Stomach (tissue), 9 donors: ENCODE results near the gene ARFGEF3. TPM values are rescaled to one million over a fixed set of nuclear protein-coding genes. Genes with fewer than 3 reads are reported as not detected.

Source experiments
- DNase-seq, 2 donors: peaks; one replicate each; pipeline versions ENCODE4 v3.0.0 to v3.0.0-alpha.2; 2013 to 2019
- H3K27ac ChIP-seq, 5 donors: fragments of 200-600 bp in 4 of 5; sonication (generic) in 4 of 5; one replicate each; pipeline ENCODE4 v1.5.1; 2013 to 2019; ENCODE audit warnings: mild to moderate bottlenecking in 1 of 5, moderate library complexity in 1 of 5
- H3K27me3 ChIP-seq, 3 donors: fragments of 200-600 bp; sonication (generic); one replicate each; pipeline ENCODE4 v1.5.1; 2017 to 2019; ENCODE audit warnings: mixed run types in 1 of 3
- H3K36me3 ChIP-seq, 4 donors: fragments of 200-600 bp; sonication (generic); 1 replicate in 3 of 4; 2 replicates in 1 of 4; pipeline ENCODE4 v1.5.1; 2016 to 2019
- H3K4me1 ChIP-seq, 4 donors: fragments of 200-600 bp; sonication (generic); one replicate each; pipeline ENCODE4 v1.5.1; 2016 to 2019
- H3K4me3 ChIP-seq, 4 donors: fragments of 200-600 bp; sonication (generic) in 3 of 4; one replicate each; pipeline ENCODE4 v1.5.1; 2016 to 2019; ENCODE audit warnings: mild to moderate bottlenecking in 1 of 4
- H3K9me3 ChIP-seq, 4 donors: fragments of 200-600 bp; sonication (generic); one replicate each; pipeline ENCODE4 v1.5.1; 2016 to 2019
- EP300 ChIP-seq: sonication (generic); formaldehyde crosslinking; IDR thresholded peaks from one replicate; pipeline ENCODE4 v1.6.1; 2017; ENCODE audit warnings: antibody characterized with exemption
- POLR2A ChIP-seq, 4 donors: fragments of 450-650 bp; IDR thresholded peaks; one replicate each; pipeline ENCODE4 v1.6.1; 2016; ENCODE audit warnings: antibody characterized with exemption in 4 of 4, control low read depth in 2 of 4, mild to moderate bottlenecking in 1 of 4, moderate library complexity in 1 of 4
- POLR2AphosphoS5 ChIP-seq, 3 donors: sonication (generic); formaldehyde crosslinking; IDR thresholded peaks; one replicate each; pipeline ENCODE4 v1.6.1; 2016; ENCODE audit warnings: antibody characterized with exemption in 3 of 3
- WGBS, 5 donors: extraction: QIAGEN DNeasy Blood & Tissue Kit in 3 of 5; methylation state at CpG; one replicate each; pipeline versions ENCODE4 v1.1.5 to v1.1.7; 2013 to 2018; 5-methylcytosine and 5-hydroxymethylcytosine counted together
- intact Hi-C: fragments of 100-400 bp; cut with DNase I; formaldehyde crosslinking; loops from one replicate; pipeline ENCODE4 v1.15.1; 2023; ENCODE audit warnings: low total_unique reads
- polyA plus RNA-seq, 3 donors: library from polyadenylated mRNA; stranded (reverse); fragments of 200-250 nt; gene quantifications; one replicate each; pipeline ENCODE4 v1.2.3, GENCODE V29; 2013
- total RNA-seq, 5 donors: library from RNA; depleted of rRNA; stranded (reverse); fragments of >200 nt; gene quantifications; one replicate each; pipeline versions ENCODE4 v1.1.0 to v1.2.3, GENCODE V29; 2014 to 2016
- TF ChIP-seq, protein P1 (sequence below), 7 experiments: fragments of 450-650 bp in 4 of 7; fragments of 200-600 bp in 3 of 7; sonication (generic) in 3 of 7; IDR thresholded peaks; one replicate each; pipeline ENCODE4 v1.5.1; 2016 to 2019; ENCODE audit warnings: antibody characterized with exemption in 7 of 7, control low read depth in 2 of 7, mild to moderate bottlenecking in 1 of 7
- donor health status: healthy with polysubstance abuse.
- donor health status: Bipolar disorder and iron deficiency.
- donor health status: healthy.

The ARFGEF3 gene
- total and polyA plus RNA-seq, 8 donors = 3.2 to 44.6 (median 13.2) TPM

DNA sequence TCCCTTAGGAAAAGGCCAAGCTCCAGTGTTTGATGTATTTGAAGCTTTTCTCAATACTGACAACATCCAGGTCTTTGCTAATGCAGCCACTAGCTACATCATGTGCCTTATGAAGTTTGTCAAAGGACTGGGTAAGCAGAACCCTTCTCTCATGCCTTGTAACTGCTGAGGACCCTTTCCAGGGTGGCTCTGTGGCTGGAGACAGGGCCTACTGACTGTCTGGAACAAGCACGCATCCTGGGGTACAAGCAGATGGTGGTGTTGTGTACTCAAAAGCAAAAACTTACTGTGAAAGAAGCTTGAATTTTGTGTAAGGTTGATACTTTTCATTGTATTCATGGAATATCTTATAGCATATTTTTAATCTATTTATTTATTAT lies 147.0 kb downstream of the ARFGEF3 start:
- no peak overlapping the region for H3K4me3 ChIP-seq
- no peaks in the 10 kb centered on the region for H3K27me3 ChIP-seq
- 88 to 97% (median 90%) methylated on average over 1 of the region's 1 CpG for WGBS, 5 donors
- H3K36me3 ChIP-seq = peaks cover 0 to 33% (median 11%) of the 10 kb centered on the region in 4 donors
- no peaks in the 10 kb centered on the region for H3K9me3 ChIP-seq
- H3K27ac ChIP-seq = no peak overlapping the region
- TF ChIP-seq POLR2A (IDR thresholded peaks at IDR 0.05) (no peak), EP300 (no peak), POLR2AphosphoS5 (IDR thresholded peaks at IDR 0.05) (no peak)
- TF ChIP-seq, protein P1, sequence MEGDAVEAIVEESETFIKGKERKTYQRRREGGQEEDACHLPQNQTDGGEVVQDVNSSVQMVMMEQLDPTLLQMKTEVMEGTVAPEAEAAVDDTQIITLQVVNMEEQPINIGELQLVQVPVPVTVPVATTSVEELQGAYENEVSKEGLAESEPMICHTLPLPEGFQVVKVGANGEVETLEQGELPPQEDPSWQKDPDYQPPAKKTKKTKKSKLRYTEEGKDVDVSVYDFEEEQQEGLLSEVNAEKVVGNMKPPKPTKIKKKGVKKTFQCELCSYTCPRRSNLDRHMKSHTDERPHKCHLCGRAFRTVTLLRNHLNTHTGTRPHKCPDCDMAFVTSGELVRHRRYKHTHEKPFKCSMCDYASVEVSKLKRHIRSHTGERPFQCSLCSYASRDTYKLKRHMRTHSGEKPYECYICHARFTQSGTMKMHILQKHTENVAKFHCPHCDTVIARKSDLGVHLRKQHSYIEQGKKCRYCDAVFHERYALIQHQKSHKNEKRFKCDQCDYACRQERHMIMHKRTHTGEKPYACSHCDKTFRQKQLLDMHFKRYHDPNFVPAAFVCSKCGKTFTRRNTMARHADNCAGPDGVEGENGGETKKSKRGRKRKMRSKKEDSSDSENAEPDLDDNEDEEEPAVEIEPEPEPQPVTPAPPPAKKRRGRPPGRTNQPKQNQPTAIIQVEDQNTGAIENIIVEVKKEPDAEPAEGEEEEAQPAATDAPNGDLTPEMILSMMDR (IDR thresholded peaks at IDR 0.05) = no peak
- peaks cover 10 to 32% (median 23%) of the 10 kb centered on the region in 4 donors for H3K4me1 ChIP-seq
- intact Hi-C loops = no loop called here
- no peak for DNase-seq

DNA sequence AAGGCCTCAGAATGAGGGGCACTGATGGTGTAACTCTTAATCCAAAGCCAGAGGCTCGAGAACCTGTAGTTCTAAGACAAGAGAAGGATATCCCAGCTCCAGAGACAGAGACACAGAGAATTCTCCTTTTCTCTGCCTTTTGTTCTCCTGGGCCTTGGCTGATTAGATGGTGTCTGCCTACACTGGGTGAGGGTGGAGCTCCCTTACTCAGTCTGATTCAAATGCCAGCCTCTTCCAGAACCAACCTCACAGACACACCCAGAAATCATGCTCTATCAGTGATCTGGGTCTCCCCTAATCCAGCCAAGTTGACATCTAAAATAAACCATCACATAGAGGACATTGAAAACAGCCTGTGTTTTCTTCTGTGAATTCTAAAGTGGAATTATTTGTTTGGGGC lies 148.0 kb downstream of the ARFGEF3 start:
- H3K36me3 ChIP-seq = peaks cover 4 to 37% (median 18%) of the 10 kb centered on the region in 4 donors
- no peak for DNase-seq
- H3K4me3 ChIP-seq = no peak overlapping the region
- H3K9me3 ChIP-seq = no peaks in the 10 kb centered on the region
- H3K27ac ChIP-seq = no peak overlapping the region
- WGBS, 5 donors = 71 to 89% (median 83%) methylated on average over 1 of the region's 1 CpG
- intact Hi-C loops = no loop called here
- TF ChIP-seq POLR2AphosphoS5 (IDR thresholded peaks at IDR 0.05) = no peak
- TF ChIP-seq POLR2A (IDR thresholded peaks at IDR 0.05) = no peak
- no peak for TF ChIP-seq EP300
- TF ChIP-seq, protein P1 (IDR thresholded peaks at IDR 0.05) = no peak
- peaks cover 10 to 32% (median 23%) of the 10 kb centered on the region in 4 donors for H3K4me1 ChIP-seq
- no peaks in the 10 kb centered on the region for H3K27me3 ChIP-seq

DNA sequence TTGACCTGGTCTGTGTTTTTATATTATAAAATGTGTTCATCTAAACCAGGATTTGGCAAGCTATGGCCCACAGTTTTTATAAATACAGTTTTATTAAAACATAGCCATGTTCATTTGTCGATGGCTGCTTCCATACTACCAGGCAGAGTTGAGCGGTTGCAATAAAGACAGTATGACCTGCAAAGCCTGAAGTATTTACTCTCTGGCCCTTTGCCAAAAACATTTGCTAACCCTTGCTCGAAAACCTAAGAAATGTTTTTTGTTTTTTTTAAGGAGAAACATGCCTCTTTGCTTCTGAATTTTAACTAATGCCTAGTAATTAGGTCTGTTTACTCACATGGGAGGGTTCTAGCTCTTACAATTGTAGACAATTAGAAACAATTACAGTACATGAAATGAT lies 148.6 kb downstream of the ARFGEF3 start:
- TF ChIP-seq, protein P1 (IDR thresholded peaks at IDR 0.05) = no peak
- TF ChIP-seq EP300 (no peak), POLR2AphosphoS5 (IDR thresholded peaks at IDR 0.05) (no peak), POLR2A (IDR thresholded peaks at IDR 0.05) (no peak)
- H3K27ac ChIP-seq = no peak overlapping the region
- 16 to 37% (median 29%) methylated on average over 3 of the region's 3 CpGs for WGBS, 5 donors
- no peaks in the 10 kb centered on the region for H3K9me3 ChIP-seq
- H3K36me3 ChIP-seq = peaks cover 4 to 38% (median 18%) of the 10 kb centered on the region in 4 donors
- H3K4me1 ChIP-seq = peaks cover 10 to 32% (median 23%) of the 10 kb centered on the region in 4 donors
- intact Hi-C loops = no loop called here
- no peaks in the 10 kb centered on the region for H3K27me3 ChIP-seq
- DNase-seq = peak in 1 of 2 donors; percentile 72
- no peak overlapping the region for H3K4me3 ChIP-seq

DNA sequence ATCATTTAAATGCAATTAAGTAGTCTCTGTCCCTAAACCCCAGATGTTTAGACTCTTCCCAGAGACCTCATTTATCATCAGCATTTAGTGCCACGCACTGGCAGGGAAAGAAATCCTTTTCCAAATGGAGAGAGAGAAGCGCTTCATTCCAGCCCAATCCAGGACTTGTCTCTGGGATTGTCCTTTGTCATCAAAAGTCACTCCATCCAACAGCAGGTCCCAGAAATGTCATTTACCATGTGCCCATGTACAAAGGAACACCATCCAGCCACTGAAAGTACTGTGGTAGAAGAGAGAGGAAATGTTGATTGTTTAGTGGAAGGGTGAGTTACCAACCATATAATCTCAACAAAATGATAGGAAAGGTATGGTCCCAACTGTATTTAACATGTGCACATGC lies 149.1 kb downstream of the ARFGEF3 start:
- no peak for DNase-seq
- Histone ChIP-seq H3K4me3 (no peak overlapping the region), H3K4me1 (peaks cover 10 to 32% (median 23%) of the 10 kb centered on the region in 4 donors), H3K36me3 (peaks cover 4 to 38% (median 18%) of the 10 kb centered on the region in 4 donors), H3K27me3 (no peaks in the 10 kb centered on the region), H3K27ac (no peak overlapping the region), H3K9me3 (no peaks in the 10 kb centered on the region)
- 48 to 90% (median 63%) methylated on average over 2 of the region's 2 CpGs for WGBS, 5 donors
- intact Hi-C loops = no loop called here
- TF ChIP-seq POLR2AphosphoS5 (IDR thresholded peaks at IDR 0.05) (no peak), POLR2A (IDR thresholded peaks at IDR 0.05) (no peak), EP300 (no peak)
- TF ChIP-seq, protein P1 (IDR thresholded peaks at IDR 0.05) = no peak
